ENCODE results near the gene MLANA.

Gene MLANA

GRCh38 chr9:5871785-5872184 is 18.9 kb upstream of the MLANA start:
- Histone ChIP-seq H3K27me3 (ENCODE audit: low read depth, low read length) (no peaks in the 10 kb centered on the region), H3K79me2 (ENCODE audit: low read length) (no peaks in the 10 kb centered on the region), H3K36me3 (replicated peaks; ENCODE audit: low read depth, low read length) (no peaks in the 10 kb centered on the region), H3K27ac (ENCODE audit: low read length) (no peak overlapping the region), H2AFZ (ENCODE audit: low read depth, low read length) (no peak overlapping the region), H3K9me3 (ENCODE audit: insufficient read depth, low read length) (no peaks in the 10 kb centered on the region), H3K9ac (ENCODE audit: low read length) (no peak overlapping the region), H4K20me1 (ENCODE audit: insufficient read depth, low read length) (no peaks in the 10 kb centered on the region), H3K4me1 (ENCODE audit: low read length) (peaks cover 8% of the 10 kb centered on the region), H3K4me2 (ENCODE audit: low read length) (no peak overlapping the region), H3K4me3 (ENCODE audit: low read length) (no peak overlapping the region)
- TF ChIP-seq CTCF (IDR thresholded peaks at IDR 0.05; ENCODE audit: low read depth, low read length) (no peak), EZH2phosphoT487 (IDR thresholded peaks at IDR 0.05; ENCODE audit: low read depth) (no peak)

GRCh38 chr9:5872511-5872910 is 18.2 kb upstream of the MLANA start:
- Histone ChIP-seq H3K4me1 (ENCODE audit: low read length) (peaks cover 8% of the 10 kb centered on the region), H3K36me3 (replicated peaks; ENCODE audit: low read depth, low read length) (no peaks in the 10 kb centered on the region), H4K20me1 (ENCODE audit: insufficient read depth, low read length) (no peaks in the 10 kb centered on the region), H3K27ac (ENCODE audit: low read length) (no peak overlapping the region), H3K4me3 (ENCODE audit: low read length) (no peak overlapping the region), H3K9ac (ENCODE audit: low read length) (no peak overlapping the region), H3K4me2 (ENCODE audit: low read length) (no peak overlapping the region), H3K79me2 (ENCODE audit: low read length) (no peaks in the 10 kb centered on the region), H2AFZ (ENCODE audit: low read depth, low read length) (no peak overlapping the region), H3K27me3 (ENCODE audit: low read depth, low read length) (no peaks in the 10 kb centered on the region), H3K9me3 (ENCODE audit: insufficient read depth, low read length) (no peaks in the 10 kb centered on the region)
- TF ChIP-seq CTCF (IDR thresholded peaks at IDR 0.05; ENCODE audit: low read depth, low read length) (no peak), EZH2phosphoT487 (IDR thresholded peaks at IDR 0.05; ENCODE audit: low read depth) (no peak)

- Histone ChIP-seq H3K4me2 (ENCODE audit: low read length) (no peak overlapping the region), H3K4me1 (ENCODE audit: low read length) (peaks cover 8% of the 10 kb centered on the region), H3K4me3 (ENCODE audit: low read length) (no peak overlapping the region), H3K79me2 (ENCODE audit: low read length) (no peaks in the 10 kb centered on the region), H3K27ac (ENCODE audit: low read length) (no peak overlapping the region), H3K36me3 (replicated peaks; ENCODE audit: low read depth, low read length) (no peaks in the 10 kb centered on the region), H3K27me3 (ENCODE audit: low read depth, low read length) (no peaks in the 10 kb centered on the region), H4K20me1 (ENCODE audit: insufficient read depth, low read length) (no peaks in the 10 kb centered on the region), H2AFZ (ENCODE audit: low read depth, low read length) (no peak overlapping the region), H3K9me3 (ENCODE audit: insufficient read depth, low read length) (no peaks in the 10 kb centered on the region), H3K9ac (ENCODE audit: low read length) (no peak overlapping the region)
- TF ChIP-seq CTCF (IDR thresholded peaks at IDR 0.05; ENCODE audit: low read depth, low read length) (no peak), EZH2phosphoT487 (IDR thresholded peaks at IDR 0.05; ENCODE audit: low read depth) (no peak)
These were observed 17.2 kb upstream of the MLANA start for GRCh38 chr9:5873439-5873838.

GRCh38 chr9:5874048-5874447 is 16.6 kb upstream of the MLANA start:
- Histone ChIP-seq H3K36me3 (replicated peaks; ENCODE audit: low read depth, low read length) (no peaks in the 10 kb centered on the region), H4K20me1 (ENCODE audit: insufficient read depth, low read length) (no peaks in the 10 kb centered on the region), H3K4me1 (ENCODE audit: low read length) (peaks cover 8% of the 10 kb centered on the region), H3K9me3 (ENCODE audit: insufficient read depth, low read length) (no peaks in the 10 kb centered on the region), H3K9ac (ENCODE audit: low read length) (no peak overlapping the region), H3K4me3 (ENCODE audit: low read length) (no peak overlapping the region), H2AFZ (ENCODE audit: low read depth, low read length) (no peak overlapping the region), H3K27ac (ENCODE audit: low read length) (no peak overlapping the region), H3K4me2 (ENCODE audit: low read length) (no peak overlapping the region), H3K27me3 (ENCODE audit: low read depth, low read length) (no peaks in the 10 kb centered on the region), H3K79me2 (ENCODE audit: low read length) (no peaks in the 10 kb centered on the region)
- TF ChIP-seq EZH2phosphoT487 (IDR thresholded peaks at IDR 0.05; ENCODE audit: low read depth) (no peak), CTCF (IDR thresholded peaks at IDR 0.05; ENCODE audit: low read depth, low read length) (no peak)

All from OCI-LY3 (cell line).